ENCODE results near the gene C2orf78.
A peak's percentile ranks its signal among the peaks of the same experiment; 100 is the strongest.

The C2orf78 gene

DNA sequence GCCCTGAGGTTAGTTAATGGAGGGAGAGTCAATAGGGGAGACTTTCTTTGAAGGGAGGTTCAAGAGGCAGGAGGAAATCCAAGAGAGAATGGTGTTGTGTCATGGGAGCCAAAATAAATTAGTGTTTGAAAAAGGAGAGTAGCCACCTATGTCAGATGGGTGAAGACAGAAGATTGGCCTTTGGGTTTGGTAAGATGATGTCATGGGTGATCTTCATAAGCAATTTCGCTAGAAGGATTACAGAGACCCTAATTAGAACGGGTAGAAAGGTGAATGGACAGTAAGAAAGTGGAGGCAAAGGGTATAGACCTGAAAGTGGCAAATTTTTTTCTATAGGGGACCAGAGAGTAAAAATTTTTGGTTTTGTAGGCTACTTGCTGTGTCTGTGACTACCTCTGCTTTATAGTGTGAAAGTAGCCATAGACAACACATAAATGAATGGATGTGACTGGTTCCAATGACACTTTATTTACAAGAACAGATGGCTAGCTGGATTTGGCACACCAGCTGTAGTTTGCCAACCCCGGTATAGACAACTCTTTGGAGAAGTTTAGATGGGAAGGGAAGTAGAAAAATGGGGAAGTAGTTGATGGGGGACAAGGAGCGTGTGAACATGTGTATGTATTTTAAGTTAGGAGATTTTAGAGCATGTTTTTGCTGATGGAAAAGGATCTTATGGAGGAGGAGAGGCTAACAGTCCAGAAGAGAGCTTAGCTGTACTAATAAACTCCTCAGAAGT, 54.0 kb downstream of the C2orf78 start:
- DNase-seq = no peak

DNA sequence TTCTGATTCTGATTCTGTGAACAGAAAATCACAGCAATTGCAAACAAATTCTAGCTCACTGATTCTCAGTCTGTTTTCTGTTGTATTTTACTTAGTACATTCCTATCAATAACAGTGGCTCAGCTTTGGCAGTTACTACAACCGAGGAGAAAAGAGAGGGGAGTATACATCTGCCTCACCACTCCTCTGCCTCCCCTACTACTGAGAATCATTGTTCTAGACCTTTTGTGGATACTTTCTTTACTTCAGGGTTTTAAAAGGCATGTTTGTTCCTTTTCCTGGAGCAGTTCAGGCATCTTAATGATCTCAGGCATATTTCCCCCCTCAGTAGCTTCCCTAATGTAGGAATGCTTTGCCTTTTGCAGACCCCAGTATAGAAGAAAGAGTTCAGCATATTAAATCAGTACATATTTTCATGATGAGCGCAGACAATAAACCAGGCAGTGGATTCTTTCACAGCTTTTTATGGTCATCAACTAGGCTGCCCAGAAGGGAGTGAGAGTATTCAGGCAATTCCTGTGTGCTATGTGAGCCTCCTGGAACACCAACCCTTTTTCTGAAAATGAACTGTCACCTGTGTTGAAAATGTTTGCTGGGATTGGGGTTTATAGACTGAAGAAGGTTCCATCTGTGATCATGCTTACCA, 55.0 kb downstream of the C2orf78 start:
- no peak for DNase-seq

DNA sequence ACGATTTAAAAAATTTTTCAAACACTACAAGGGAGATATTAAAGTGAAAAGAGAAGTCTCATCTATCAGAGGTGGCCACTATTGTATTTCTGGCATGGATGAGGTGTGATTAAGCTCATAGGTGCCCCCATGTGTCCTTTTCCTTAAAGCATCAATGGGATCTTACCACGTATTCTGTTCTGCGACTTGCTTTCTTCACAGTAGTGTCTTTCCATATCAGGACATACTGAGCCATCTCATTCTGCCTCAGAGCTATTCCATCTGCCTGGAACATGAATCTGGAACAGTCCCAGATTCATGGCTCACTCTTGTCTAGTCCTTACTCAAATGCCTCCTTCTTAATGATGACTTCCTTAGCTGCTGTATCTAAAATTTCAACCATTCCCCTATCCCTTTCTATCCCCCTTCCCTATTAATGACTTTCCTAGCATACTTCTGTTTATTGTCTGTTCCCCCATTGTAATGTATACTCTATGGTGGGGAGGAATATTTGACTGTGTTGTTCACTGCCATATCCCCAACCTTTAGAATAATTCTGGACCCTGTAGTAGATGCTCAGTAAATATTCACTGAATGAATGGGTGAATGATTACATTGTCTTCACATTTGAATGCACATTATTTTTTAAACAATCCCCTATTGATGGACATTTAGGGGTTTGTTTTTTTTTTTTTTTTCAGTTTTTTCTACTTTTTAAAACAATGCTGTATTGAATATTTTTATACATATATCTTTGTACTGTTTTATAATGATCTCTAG, 55.8 kb downstream of the C2orf78 start:
- DNase-seq = no peak

DNA sequence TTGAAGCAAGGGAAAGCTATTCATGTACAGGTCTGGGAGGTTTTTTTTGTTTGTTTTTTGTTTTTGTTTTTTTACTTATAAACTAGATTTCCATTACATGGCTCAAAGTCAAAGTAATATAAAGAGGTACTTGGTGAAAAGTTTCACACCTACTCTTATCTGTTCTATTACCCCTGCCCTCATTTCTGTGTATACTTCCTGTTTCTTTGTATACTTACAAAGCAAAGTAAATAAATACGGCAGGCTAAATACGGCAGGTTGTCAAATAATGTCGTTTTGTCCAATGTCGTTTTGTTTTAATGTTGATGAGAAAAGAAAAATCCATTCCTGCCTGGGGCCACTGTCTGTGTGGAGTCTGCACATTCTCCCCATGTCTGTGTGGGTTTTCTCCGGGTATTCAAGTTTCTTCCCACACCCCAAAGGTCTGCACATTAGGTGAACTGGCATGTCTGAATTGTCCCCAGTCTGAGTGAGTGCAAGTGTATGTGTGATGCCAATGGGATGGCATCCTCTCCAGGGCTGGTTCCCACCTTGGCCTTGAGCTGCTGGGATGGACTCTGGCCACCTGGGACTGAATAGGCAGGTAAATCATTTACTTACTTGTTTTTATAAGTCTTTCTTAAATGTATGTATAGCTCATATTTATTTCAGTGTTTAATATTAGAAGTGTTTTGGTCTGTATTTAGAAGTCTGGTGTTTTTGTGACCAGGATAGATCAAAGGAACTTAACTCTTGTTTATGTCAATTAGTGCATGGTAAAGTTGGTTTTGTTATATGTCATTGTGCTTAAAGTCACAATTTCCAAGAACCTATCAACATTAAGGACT, 58.1 kb downstream of the C2orf78 start:
- DNase-seq = no peak

DNA sequence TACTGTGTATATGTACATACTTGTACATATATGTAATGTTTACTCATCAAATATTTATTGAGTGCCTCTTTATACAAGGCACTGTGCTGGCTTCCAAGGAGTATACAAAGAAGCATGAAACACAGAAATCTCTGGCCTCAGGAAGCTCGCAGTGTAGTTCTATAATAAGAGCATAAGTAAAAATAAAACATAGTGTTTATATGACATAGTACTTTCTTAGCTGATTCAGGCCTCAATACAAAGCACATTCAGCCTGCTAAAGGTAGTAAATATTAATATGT, 58.7 kb downstream of the C2orf78 start:
- DNase-seq = no peak

DNA sequence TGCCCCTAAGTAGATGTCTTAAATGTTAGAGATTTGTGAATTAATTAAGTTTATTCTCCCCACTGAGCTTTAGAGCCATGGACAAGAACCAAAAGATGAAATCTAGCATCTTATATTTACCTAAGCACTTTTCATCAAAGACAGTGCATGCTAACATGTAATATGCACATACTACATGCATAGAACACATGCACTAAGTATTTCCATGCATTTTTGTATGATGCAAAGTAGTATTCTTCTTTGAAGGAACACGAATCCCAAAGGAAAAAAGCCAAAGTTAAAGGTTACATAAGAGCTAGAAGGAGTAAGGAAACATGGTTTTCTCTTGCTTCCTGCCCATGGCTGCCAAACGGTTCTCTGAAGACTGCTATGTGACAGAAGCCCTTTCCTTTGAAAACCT, 60.1 kb downstream of the C2orf78 start:
- no peak for DNase-seq

DNA sequence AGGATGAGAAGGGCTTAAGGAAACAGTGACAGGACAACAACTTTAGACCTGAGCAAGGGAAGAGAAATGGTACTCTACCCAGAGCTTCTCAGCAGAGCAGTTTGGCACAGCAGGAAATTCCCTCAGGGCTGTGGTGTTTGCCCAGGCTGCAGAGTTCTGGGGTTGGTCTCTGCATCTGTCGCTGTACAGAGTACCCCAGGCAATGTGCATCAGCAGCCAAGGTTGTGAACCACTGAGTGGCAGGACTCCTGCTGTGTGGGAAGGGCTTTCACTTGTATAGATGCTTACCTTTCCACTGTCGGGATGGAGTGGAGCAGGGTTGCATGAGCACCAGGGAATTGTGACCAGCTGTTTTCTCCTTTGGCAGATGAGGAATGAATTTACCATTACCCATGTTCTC, 66.0 kb downstream of the C2orf78 start:
- DNase-seq = no peak

DNA sequence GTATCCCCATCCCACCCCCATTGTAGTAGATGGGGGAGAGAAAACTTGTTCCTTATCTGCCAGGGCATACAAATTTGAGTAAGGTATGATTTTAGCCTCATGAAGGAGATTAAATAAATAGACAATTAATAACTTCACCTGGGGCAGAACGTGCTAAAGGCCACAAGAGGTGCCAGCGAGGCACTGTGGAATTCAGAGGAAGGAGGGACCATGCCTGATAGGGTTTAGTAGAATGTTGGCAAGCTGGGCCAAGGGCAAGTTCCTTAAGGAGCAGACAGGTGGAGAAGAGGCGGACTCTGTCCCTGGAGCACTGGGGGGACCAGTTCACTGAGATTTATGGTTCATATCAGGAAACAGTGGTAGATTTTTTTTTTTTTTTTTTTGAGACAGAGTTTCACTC, 67.3 kb downstream of the C2orf78 start:
- DNase-seq = no peak

DNA sequence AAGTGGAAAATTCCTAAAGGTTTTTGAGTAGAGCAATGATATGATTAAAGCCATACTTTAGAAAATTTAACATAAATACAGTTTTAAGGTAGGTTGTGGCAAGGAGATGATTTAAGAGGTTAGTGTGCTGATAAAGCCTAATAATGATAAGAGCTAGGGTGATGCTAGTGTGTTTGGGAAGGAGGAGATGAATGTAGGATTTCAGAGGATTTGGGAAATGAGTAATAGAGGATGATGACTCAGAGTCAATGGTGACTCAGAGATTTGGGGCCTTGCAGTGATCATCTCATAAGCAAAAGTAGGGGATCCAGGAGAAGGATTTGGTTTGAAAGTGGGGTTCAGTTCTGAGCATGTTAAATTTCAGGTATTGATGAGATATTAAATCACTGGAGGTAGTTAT, 68.0 kb downstream of the C2orf78 start:
- peak in 1 of 56 donors; percentile 13 for DNase-seq

DNA sequence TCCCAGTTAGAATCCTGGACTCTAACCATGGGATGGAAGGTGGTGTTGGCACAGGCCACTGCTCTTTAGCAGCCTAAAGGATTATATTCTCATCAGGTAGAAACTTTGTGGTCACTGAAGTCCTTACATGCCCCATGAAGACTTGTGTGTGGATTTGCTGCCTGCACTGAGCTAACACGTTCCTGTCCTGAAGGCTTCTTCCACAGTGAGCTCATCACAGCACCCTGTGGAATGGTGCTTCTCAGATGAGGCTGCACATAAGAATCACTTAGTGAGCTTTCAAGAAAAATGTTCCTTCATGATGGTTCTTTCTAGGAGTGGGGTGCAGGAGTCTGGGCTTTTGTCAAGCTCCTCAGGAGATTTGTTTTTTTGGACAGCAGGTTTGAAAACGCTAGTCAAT, 71.5 kb downstream of the C2orf78 start:
- no peak for DNase-seq

DNA sequence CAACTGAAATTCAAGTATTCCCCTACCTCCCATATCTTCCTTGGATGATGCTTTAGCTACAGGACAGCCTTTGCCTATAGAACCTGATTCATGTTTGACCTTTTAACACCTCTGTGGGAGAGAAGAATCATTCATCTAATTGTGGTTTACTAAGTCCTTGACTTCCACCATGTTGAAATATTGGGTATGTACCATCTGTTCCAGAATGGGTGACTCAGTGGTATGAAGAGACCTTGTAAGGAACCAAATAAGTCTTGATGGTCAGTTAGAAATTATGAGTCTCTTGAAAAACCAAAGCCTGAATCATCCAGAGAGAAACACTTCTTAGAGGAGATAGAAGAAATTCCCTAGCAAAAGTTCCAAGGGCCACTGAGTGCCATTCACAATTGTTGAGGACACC, 72.2 kb downstream of the C2orf78 start:
- no peak for DNase-seq

DNA sequence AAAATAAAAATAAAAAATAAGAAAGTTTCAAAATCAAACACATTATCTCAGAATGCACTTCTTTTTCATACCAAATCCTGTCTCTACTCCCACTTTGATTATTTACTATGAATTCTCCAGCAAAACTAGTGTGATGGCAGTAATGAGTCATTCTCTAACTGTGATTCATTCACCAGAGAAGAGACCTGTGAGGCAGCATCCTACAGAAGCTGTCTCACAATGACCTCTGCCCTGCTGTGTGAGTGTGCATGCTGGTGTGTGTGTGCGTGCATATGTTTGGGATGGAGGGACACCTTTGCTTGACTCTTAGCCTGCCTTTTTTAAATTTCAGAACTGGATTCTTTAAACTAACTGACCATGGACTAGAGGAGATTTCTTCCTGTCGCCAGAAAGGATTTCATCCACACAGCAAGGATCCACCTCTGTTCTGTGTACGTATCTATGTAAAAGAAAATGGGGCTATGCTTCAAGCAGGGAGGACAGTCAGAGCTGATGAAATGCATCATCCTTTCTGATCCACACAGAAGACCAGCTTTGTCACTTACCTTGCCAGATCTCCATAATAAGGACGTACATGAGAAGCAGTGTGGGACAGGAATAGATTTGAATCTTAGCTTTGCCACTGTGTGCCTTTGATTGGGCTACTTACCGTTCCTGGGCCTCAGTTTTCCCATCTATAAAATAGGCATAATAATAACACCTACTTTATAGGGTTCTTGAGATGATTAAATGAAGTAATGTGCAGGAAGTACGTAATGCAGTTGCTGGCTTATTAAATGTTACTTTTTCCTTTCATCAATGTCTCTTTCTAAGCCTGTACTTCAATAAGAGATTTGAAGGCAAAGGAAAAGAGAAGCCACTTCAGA, 76.0 kb downstream of the C2orf78 start:
- peak in 1 of 56 donors; percentile 2 for DNase-seq

DNA sequence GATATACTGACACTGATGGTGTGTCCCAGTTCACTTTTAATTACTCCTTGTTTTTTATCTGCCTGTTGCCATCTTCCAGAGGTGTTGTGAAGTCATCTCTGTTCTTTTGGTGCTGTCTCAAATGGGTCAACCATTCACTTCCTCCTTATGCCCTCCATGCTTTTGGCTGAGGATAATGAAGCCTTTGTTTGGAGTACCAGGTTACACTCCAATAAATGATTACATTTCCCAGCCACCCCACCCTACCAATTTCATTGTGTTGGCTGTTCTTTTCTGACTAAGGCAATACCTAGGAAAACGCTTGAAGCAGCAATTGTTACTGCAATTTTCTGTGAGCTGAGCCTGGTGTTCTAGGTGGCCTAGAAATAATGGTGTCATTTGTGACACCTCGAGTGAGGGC, 79.0 kb downstream of the C2orf78 start:
- no peak for DNase-seq
